Epithelial cell of esophagus (primary cell): ENCODE results near the gene APLP2.
A peak's percentile ranks its signal among the peaks of the same experiment; 100 is the strongest.

Source experiments
- DNase-seq: peaks from one replicate; pipeline ENCODE4 v3.0.0; 2010; ENCODE audit warnings: low read depth
- H3K4me3 ChIP-seq: 2 replicates; pipeline ENCODE4 v1.5.1; 2011; ENCODE audit warnings: mild to moderate bottlenecking, low read length, control low read depth
- CTCF ChIP-seq: IDR thresholded peaks from 2 replicates; pipeline ENCODE4 v1.5.1; 2011; ENCODE audit warnings: low read depth, mild to moderate bottlenecking, low read length, control low read depth, inconsistent platforms; ENCODE audit not compliant: insufficient read depth; ENCODE audit errors: missing control alignments

Gene APLP2

DNA sequence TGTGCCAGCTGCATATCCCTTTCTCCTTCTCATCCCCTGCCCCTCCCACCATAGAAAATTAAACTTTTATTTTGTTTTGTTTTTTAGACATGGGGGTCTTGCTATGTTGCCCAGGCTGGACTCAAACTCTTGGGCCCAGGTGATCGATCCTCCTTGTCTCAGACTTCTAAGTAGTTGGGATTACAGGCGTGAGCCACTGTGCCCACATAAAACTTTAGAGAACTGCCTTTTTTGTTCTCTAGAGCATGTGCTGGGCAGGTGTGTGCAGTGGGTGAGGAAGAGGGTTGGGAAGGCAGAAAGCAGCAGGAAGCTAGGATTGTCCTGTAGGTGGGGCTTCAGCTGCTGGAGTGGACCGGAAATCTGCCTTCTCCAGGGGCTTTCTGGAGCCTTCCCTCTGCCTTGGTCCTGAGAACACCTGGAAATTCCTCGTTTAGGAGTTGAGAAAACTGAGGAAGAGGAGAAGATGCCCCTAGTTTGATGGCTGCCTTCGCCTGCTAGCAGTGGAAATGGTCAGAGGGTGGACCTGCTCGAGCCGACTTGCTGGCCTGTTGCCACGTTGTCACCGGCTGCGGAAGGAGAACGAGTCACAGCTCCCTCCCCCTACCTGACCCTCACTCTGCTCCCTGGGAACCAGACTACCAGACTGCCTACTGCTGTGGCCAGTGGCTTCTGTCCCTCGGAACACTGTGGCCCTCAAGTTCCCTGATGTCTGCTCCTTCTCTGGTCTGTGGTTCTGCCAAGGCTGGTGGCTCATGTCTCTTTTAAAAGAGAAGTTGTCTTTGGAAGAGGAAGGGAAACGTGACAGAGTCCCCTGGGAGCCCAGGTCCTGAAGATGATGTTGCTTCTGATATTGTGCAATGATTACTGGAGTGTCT, 93.9 kb downstream of the APLP2 start:
- no peak overlapping the region for H3K4me3 ChIP-seq
- TF ChIP-seq CTCF, result no peak
- no peak for DNase-seq

- DNase-seq, result no peak
- TF ChIP-seq CTCF, result no peak
- no peak overlapping the region for H3K4me3 ChIP-seq
These were observed 94.5 kb downstream of the APLP2 start for GRCh38 chr11:130164221-130164570.

GRCh38 chr11:130165601-130166456, 96.1 kb downstream of the APLP2 start:
- no peak overlapping the region for H3K4me3 ChIP-seq
- peak; percentile 77 for DNase-seq
- TF ChIP-seq CTCF, result no peak

DNA sequence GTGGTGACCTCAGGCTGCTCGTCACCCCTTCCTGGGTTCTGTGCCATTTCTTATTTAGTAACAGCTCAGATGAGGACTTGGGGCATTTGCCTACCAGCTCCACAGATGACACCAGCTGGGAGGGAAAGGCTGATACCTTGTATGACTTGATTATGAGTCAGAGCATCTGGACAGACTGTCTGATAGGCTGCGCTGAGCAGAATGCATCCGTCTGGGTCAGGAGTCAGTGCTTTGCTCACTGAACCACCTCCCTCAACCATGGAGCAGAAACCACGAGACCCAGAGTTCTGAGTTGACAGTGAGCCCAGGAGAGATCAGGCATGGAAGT, 96.7 kb downstream of the APLP2 start:
- DNase-seq, result peak; percentile 98
- TF ChIP-seq CTCF, result no peak

GRCh38 chr11:130167146-130167545, 97.5 kb downstream of the APLP2 start:
- H3K4me3 ChIP-seq, result no peak overlapping the region
- no peak for DNase-seq
- no peak for TF ChIP-seq CTCF

More for the DNA sequence above, 96.7 kb downstream of the APLP2 start:
- no peak overlapping the region for H3K4me3 ChIP-seq

DNA sequence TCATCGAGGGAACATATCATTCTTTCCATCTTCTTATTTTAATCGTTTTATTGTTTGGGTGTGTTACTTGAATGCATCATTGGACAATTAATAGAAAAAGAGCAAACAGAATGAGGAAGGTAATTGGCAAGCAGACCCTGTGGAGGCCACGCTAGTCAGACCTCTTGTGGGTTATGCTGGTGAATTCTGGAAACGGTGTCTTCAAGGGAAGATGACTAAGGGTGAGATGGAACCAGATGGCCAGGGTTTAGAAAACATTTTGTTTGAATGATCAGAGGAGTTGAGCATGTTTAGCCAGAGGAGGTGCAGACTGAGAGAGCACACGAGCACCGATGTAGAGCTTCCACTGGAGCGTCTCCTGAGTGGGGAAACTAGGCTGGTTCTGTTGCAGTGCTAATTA, 98.4 kb downstream of the APLP2 start:
- DNase-seq, result peak; percentile 58

More for the DNA sequence above, 98.4 kb downstream of the APLP2 start:
- no peak for TF ChIP-seq CTCF
- H3K4me3 ChIP-seq, result no peak overlapping the region
